ENCODE measurements around the gene SPACA4.
"Not testable (repeated sequence)": the region's sequence is repeated elsewhere in the genome, so short reads cannot be mapped to it uniquely, and the experiment has no call there.

Gene SPACA4, protein sequence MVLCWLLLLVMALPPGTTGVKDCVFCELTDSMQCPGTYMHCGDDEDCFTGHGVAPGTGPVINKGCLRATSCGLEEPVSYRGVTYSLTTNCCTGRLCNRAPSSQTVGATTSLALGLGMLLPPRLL

DNA sequence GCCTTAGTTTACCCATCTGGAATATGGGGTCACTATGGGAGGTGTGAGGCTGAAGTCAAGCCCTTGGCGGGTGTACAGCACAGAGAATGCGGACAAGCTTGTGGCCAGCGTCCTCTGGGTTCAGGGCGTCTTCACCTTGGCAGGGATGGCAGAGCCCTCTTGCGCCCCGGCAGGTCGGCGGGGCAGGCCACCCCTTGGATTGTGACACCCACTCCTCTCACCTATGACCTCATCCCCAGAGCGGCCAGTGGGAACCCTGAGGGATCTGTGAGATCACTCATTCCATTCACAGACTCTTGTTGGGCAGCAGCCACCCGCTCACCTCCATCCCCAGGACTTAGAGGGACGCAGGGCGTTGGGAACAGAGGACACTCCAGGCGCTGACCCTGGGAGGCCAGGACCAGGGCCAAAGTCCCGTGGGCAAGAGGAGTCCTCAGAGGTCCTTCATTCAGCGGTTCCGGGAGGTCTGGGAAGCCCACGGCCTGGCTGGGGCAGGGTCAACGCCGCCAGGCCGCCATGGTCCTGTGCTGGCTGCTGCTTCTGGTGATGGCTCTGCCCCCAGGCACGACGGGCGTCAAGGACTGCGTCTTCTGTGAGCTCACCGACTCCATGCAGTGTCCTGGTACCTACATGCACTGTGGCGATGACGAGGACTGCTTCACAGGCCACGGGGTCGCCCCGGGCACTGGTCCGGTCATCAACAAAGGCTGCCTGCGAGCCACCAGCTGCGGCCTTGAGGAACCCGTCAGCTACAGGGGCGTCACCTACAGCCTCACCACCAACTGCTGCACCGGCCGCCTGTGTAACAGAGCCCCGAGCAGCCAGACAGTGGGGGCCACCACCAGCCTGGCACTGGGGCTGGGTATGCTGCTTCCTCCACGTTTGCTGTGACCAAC lies at the start of gene SPACA4:
Gene SPACA4 (plus strand): TSS at position 280 of the 896 bp plus-strand sequence. CDS start 237 bp downstream, at position 517.
- no peak for DNase-seq (ENCODE audit: low read depth in 3 of 3)

DNA sequence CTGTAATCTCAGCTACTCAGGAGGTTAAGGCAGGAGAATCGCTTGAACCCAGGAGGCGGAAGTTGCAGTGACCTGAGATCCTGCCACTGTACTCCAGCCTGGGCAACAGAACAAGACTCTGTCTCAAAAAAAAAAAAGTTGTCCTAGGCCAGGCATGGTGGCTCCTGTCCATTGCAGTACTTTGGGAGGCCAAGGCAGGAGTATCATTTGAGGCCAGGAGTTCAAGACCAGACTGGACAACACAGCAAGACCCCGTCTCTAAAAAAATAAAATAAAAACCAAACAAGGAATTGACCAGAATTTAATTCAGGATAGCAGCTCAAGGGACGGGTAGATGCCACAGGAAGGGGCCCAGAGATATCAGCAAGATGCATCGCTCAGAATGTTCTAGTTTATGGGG lies 49.7 kb upstream of the SPACA4 start:
- DNase-seq (ENCODE audit: low read depth in 3 of 3) = no peak

DNA sequence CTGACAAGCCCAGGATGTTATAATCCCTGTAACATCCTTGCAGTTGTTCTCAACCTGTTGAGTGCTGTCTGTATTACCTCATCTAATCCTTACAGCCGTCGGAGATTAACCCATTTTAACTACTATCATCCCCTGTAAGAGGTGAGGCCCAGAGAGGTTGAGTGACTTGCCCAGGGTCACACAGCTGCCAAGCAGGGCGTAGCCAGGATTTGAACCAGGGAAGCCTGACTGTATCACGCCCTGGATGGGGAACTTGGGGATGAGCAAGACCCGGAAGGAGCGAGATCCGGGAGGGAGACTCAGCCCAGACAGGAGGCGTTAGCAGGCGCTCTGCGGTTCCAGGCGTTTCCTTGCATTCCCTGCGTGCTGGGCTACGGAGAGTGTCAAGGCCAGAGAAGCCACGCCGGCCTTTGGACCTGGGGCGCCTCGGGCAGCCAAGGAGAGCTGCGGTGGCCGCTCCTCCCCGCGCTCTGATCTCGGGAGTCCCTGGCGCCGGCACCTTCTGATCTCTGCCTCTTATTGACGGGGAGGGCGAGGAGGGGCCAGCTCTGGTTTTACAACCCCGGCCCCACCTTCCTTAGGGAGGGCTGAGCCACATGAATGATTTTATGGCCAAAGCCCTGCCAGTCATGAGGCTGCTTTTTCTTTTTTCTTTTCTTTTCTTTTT lies 48.4 kb upstream of the SPACA4 start:
- DNase-seq (ENCODE audit: low read depth in 3 of 3) = no peak

DNA sequence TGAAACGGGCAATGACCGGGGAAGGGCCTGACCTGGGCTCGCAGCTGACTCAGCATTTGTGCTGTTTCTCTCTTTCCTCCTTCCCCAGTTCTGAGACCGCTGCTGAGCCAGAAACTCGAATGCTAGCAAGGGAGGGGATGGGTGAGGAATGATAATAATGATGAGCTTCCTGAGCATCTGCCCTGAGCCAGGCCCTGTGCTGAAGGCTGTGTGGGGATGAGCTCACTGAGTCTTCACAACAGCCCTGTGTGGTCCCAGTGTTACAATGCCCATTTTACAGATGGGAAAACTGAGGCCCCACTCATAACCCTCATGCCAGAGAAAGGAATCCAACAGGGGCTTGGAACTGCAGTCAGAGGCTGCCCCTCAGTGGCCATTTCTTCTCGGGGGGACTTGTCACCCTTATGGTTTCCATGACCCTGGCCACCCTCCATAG lies 46.4 kb upstream of the SPACA4 start:
- no peak for DNase-seq (ENCODE audit: low read depth in 3 of 3)

DNA sequence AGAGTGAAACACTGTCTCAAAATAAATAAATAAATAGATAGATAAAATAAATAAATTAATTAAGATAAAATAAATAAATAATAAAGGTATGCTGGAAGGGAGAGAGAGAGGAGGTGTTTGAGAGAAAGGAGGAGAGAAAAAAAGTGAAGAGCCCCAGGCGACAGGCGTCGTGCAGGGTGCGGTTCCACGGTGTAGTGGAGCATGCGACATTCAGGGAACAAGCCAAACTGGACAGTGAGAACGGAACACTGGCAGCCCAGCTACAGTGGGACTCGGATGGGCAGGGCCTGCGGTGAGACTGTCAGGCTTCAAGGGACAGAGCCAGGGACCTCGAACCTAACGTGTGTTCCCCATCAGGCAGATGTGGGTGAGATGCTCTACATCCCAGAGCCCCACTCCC lies 45.1 kb upstream of the SPACA4 start:
- no peak for DNase-seq (ENCODE audit: low read depth in 3 of 3)

DNA sequence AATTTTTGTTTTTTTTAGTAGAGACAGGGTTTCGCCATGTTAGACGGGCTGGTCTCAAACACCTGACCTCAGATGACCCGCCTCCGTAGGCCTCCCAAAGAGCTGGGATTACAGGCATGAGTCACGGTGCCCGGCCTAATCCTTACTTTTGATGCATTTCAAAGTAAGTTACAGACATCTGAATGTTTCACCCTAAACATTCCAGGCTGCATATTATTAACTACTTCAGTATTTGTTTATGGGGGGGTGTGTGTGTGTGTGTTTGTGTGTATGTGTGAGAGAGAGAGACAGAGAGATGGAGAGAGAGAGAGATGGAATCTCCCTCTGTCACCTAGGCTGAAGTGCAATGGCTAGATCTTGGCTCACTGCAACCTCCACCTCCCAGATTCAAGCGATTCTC lies 41.5 kb upstream of the SPACA4 start:
- DNase-seq (ENCODE audit: low read depth in 3 of 3) = no peak

DNA sequence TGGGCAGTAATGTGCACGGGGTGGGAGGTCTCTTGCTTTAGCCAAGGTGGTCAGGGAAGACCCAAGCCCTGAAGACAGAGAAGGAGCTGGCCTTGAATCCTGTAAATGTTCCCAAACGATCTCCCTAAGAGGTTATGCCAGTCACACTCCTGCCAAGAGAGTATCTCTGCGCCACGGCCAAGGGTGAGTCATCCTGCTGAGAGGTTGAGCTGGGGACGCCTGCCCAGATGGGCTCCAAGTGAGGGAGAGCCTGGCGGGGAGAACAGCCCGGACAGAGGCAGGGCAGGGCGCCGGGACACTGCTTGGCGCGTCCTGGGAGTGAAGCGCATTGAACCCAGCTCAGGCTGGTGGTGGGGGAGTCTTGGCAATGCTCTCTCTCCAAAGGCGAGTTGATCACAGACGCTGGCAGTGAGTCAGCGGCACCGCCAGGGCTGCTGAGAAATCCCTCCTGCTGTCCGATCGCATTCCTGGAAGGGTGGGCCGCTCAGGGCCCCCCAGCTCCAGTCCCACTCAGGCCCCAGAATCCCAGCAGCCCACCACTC lies 38.1 kb upstream of the SPACA4 start:
- DNase-seq (ENCODE audit: low read depth in 3 of 3) = no peak

DNA sequence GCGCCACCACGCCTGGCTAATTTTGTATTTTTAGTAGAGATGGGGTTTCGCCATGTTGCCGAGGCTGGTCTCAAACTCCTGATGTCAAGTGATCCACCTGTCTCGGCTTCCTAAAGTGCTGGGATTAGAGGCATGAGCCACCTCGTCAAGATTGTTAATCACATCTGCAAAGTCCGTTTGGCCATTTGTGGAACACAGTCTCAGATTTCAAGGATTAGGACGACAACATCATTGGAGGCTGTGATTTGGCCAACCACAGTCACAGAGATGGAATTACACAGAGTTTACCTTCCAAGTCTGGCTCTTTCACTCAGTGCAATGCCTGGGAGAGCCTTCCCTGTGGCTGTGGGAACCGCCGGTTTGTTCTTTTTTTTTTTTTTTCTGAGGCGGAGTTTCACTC lies 36.7 kb upstream of the SPACA4 start:
- no peak for DNase-seq (ENCODE audit: low read depth in 3 of 3)

DNA sequence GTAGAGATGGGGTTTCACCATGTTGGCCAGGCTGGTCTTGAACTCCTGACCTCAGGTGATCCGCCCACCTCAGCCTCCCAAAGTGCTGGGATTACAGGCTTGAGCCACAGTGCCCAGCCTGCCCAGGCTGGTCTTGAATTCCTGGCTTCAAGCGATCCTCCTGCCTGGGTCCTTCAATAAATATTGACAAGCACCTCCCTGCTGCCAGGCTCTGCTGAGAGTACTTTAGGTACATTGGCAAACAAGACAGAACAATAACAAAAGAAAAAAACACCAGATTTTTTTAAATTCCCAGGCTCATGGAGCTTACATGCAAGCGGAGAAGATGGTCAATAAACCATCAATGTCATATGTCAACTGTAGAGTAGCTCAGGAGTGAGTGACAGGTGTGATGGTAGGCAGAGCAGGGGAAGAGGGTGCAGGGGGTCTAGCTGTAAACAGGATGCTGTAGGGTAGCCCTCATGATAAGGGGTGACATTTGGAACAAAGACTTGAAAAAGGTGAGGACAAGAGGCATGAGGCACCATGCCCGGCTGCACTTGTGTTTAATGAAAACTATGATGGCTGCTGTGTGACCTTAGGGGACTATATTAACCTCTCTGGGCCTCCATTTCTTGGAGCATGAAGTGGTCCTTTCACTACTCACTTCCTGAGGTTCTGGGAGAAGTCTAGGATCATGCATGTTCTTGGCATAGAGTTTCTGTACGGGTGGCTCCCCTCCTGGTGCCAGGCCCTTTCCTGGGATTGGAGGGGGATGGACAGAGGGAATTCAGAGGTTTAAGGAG lies 35.0 kb upstream of the SPACA4 start:
- DNase-seq (ENCODE audit: low read depth in 3 of 3) = no peak

DNA sequence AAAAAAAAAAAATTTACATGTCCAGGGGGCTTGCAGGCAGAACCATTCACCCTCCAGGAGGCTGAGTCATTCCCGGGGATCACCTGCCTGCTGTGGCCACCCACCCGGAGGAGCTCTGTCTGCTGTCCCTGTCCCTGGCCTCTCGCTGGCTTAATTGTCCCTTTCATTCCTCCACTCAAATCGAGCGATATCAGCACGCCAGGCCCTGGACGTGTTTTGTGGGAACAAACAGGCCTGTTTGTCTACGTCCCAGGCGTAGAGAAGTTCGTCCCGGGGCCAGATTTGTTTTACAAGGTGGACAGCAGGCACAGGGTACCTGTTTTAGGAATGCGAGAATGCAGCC lies 33.4 kb upstream of the SPACA4 start:
- DNase-seq (ENCODE audit: low read depth in 3 of 3) = no peak

DNA sequence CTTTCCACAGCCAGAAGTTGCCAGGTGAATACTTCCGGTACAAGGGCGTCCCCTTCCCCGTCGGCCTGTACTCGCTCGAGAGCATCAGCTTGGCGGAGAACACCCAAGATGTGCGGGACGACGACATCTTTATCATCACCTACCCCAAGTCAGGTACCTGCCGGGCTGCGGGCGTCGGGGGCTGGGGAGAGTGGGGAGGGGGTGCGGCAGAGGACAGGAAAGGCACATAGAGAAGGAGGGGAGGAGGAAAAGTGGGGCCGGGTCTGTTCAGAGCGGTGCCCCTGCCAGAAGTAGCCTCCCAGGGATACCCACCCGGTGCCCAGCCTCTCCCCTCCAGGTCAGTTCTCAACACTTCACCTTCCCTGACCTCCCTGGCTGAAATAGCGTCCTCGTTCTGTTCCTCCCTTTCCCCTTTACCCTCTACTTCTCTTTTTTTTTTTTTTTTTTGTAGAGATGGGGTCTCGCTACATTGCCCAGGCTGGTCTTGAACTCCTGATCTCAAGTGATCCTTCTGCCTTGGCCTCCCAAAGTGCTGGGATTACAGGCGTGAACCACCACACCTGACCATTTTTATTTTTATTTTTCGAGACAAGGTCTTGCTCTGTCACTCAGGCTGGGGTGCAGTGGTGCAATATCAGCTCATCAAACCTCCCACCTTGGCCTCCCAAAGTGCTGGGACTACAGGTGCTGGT lies 30.5 kb upstream of the SPACA4 start:
- no peak for DNase-seq (ENCODE audit: low read depth in 3 of 3)

DNA sequence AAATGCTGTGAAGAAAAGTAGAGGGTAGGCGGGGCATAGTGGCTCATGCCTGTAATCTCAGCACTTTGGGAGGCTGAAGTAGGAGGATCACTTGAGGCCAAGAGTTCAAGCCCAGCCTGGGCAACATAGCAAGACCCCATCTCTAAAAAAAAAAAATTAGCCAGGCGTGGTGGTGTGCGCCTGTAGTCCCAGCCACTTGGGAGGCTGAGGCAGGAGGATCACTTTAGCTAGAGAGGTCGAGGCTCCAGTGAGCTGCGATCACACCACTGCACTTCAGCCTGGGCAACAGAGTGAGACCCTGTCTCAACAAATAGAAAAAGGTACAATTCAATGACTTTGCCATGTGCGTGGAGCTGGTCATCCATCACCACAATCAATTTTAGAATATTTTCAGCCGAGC lies 28.6 kb upstream of the SPACA4 start:
- DNase-seq (ENCODE audit: low read depth in 3 of 3) = not testable (repeated sequence)

DNA sequence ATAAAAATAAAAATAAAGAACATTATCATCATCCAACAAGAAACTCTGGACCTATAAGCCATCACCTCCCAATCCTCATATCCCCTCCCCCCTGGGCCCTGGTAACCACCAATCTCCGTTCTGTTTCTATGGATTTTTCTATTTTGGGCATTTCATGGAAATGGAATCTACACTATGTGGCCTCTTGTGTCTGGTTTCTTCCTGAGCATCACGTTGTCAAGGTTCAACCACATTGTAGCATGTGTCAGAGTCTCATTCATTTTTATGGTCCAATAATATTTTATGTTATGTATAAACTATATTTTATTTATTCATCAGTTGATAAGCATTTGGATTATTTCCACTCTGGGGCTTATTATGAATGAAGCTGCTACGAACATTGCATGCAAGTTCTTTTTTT lies 27.7 kb upstream of the SPACA4 start:
- DNase-seq (ENCODE audit: low read depth in 3 of 3) = no peak

DNA sequence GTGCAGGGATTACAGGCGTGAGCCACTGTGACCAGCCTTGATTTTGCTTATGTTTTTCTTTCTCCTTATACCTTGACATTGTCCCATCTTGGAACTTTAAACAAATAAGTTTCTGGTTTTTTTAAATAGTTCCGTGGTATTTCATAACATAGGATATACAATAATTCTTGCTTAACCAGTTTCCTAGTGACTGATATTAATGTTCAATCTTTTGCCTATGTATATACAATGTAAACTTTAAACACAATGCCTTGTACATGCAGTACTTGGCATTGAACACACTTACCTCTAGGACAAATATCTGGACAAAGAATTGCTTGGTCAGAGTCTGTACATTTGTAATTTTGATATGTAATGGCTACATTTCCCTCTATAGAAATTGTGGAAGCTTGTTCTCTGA lies 24.4 kb upstream of the SPACA4 start:
- no peak for DNase-seq (ENCODE audit: low read depth in 3 of 3)

DNA sequence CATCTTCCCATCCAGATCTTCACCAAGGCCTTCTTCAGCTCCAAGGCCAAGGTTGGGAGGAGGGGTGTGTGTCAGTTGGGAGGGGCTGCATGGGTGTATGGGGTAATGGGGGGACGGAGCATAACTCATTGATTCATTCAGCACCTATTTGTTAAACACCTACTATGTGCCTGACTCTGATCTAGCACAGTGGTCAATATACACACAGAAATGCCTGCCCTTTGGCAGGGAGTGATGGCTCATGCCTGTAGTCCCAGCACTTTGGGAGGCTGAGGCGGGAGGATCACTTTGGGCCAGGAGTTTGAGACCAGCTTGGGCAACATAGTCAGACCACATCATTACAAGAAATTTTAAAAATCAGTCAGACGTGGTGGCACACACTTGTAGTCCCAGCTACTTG lies 19.2 kb upstream of the SPACA4 start:
- DNase-seq (ENCODE audit: low read depth in 3 of 3) = no peak

DNA sequence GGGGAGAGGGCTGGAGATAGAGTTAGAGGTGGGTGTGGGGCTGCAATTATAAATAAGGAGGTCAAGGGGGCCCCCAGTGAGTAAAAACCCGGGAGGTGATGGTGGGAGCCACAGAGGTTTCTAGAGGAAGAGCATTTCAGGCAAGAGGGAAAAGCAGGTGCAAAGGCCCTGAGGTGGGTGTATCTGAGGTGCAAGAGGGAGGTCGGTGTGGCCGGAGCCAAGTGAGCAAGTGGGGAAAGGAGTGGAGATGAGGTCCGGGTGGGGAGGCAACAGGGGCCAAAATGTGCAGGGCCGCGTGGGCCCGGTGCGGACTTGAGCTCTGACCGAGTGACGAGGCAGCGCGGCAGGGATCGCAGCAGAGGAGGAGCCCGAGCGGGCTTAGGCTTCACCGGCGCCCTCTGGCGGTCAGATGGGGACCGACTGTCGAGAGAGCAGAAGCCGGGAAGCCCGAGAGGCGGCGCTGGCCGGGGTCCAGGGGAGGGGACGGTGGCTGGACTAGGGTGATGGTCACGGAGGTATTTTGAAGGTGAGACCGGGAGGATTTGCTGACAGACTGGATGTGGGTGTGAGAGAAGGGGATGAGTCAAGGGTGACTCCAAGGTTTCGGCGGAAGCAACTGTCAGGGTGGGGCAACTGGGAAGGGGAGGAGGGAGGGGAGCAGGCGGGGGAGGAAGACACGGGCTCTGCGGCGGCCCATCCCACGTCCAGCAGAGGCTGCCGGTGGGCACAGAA lies 17.7 kb upstream of the SPACA4 start:
- DNase-seq (ENCODE audit: low read depth in 3 of 3) = peak; percentile 68 to 74 (median 70)

DNA sequence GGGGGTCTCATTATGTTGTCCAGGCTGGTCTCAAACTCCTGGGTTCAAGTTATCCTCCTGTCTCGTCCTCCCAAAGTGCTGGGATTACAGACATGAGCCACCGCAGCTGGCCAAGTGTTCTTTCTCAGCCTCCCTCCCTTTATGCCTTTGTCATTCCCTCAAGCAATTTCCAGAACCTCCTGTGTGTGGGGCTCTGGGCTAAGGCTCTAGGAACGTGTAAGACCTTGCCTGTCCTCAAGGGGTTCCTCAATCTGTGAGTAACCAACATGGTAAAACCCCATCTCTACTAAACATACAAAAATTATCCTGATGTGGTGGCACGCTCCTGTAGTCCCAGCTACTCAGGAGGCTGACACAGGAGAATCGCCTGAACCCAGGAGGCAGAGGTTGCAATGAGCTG lies 15.5 kb upstream of the SPACA4 start:
- DNase-seq (ENCODE audit: low read depth in 3 of 3) = no peak

DNA sequence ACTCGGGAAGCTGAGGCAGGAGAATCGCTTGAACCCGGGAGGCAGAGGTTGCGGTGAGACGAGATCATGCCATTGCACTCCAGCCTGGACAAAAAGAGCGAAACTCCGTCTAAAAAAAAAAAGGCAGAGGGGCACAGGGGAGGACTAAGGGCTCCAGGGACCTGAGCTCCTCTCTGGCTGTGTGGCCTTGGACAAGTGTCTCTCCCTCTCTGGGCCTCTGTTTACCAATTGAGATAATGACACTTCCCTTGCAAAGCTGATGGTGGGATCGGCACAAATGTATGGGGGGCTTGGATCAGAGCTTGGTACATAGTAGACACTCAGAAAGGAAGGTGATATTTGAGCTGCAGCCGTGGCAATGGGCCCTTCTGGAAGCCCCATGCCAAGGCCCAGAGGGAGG lies 11.4 kb upstream of the SPACA4 start:
- DNase-seq (ENCODE audit: low read depth in 3 of 3) = no peak

DNA sequence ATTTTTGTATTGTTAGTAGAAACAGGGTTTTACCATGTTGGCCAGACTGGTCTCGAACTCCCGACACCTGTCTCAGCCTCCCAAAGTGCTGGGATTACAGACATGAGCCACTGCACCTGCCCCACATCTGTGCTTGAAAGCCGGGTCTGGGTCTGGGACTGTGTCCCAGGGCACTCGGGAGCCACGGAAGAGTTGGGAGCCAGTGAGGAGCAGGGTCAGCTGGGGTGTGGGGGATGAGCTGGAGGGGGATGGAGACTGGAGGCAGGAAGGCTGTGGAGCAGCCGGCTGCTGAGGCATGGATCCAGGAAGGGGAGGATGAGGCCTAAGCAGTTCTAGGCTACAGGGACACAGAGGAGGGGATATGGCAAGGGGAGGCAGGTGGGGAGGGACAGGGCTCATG lies 10.7 kb upstream of the SPACA4 start:
- DNase-seq (ENCODE audit: low read depth in 3 of 3) = no peak

DNA sequence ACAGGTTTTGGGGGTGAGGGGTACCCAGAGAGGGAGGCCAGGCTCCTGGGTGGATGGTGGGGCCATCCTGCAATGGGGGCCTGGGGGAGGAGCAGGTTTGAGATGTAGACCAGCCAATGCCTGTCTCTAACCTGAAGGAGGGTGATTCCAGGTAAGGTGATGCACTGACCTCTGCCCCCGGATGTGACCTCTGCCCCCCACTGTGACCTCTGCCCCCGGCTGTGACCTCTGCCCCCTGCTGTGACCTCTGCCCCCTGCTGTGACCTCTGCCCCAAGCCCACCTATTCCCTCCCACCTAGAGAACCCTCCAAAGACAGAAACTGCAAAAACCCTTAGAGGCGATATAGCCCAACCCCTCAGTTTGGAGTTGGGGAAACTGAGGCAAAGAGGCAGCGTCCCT lies 10.3 kb upstream of the SPACA4 start:
- no peak for DNase-seq (ENCODE audit: low read depth in 3 of 3)

Data from stimulated activated CD4-positive, alpha-beta T cell treated with anti-CD3 and anti-CD28 coated beads, TNF-alpha, amount 100 ng/mL, for 4 hours (primary cell).